ENCODE measurements around the gene RFK. TPM values are rescaled to one million over a fixed set of nuclear protein-coding genes. Genes with fewer than 3 reads are reported as not detected.
A peak's percentile ranks its signal among the peaks of the same experiment; 100 is the strongest.

Gene RFK
- total and polyA plus RNA-seq, 9 of the 15 experiments (the other 6 are each of a cell fraction or from before 2014, with no cell fraction given) = 3.8 to 51.1 (median 14.8) TPM

DNA sequence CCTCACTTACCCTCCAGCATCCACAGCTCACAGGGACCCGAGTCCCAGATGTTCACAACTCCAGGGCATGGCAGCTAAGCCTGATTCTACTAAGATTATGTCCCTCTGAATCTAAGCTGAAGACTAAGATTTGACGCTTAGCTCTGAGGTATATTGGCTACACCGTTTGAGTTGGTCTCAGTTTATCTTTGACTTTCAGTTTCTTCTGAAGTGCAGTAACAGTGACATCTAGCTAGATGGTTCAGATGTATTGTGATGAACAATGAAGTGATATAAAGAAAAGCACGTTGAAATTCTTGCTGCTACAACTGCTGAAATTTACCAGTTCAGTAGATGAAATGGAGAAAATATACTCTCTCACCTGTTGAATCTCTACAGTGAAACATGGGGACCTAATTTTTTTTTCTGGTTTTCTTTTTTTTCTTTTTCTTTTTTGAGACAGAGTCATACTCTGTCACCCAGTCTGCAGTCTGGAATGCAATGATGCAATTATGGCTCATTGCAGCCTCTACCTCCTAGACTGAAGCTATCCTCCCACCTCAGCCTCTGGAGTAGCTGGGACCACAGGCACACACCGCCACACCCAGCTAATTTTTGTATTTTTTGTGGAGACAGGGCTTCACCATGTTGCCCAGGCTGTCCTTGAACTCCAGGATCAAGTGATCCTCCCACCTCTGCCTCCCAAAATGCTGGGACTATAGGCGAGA lies 15.7 kb downstream of the RFK start:
- no peak overlapping the region for H3K9ac ChIP-seq (ENCODE audit: insufficient read depth in 1 of 2, low read depth in 2 of 2, low read length in 2 of 2)
- ChIA-PET POLR2A (interaction anchor here (0.7 to 3.5 kb wide), 5 partner anchors 8 to 344 kb away, joined by 3 to 12 read pairs (median 4); partner anchors contain the start of gene RFK), CTCF (ENCODE audit: low intra/inter-chr PET ratio) (no interaction called here)
- no peaks in the 10 kb centered on the region for H3K27me3 ChIP-seq (ENCODE audit: control insufficient read depth in 2 of 2, insufficient read depth in 2 of 2, low read length in 2 of 2)
- in situ Hi-C loops (cut with MboI) = no loop called here
- H3K9me3 ChIP-seq (replicated peaks; ENCODE audit: control insufficient read depth, insufficient read depth, low read depth, low read length) = no peaks in the 10 kb centered on the region
- no TSS peak for BruUV-seq (replicated peaks)
- DNase-seq (ENCODE audit: extremely low read depth in 1 of 4, low spot score in 3 of 4) (no peak), FAIRE-seq (no peak), ATAC-seq (no peak)
- no peak overlapping the region for H3K4me3 ChIP-seq
- H2AFZ ChIP-seq (ENCODE audit: low read depth, low read length) = no peak overlapping the region
- H4K20me1 ChIP-seq (replicated peaks; ENCODE audit: control insufficient read depth, insufficient read depth, low read length) = no peaks in the 10 kb centered on the region
- TF ChIP-seq CEBPG (CRISPR knock-in tag; IDR thresholded peaks at IDR 0.05) (no peak), CEBPG (tag; conservative IDR thresholded peaks at IDR 0.05 in 1 of 2, IDR thresholded peaks at IDR 0.05 in 1 of 2) (peak in 1 of 2 experiments; percentile 42; a peak in 1 of 4 replicates), TBL1XR1 (IDR thresholded peaks at IDR 0.05; ENCODE audit: low read length in 2 of 2) (no peak), HNRNPK (IDR thresholded peaks at IDR 0.05; ENCODE audit: low read depth, low read length, poor library complexity, severe bottlenecking) (no peak)
- TF ChIP-seq, protein P1, sequence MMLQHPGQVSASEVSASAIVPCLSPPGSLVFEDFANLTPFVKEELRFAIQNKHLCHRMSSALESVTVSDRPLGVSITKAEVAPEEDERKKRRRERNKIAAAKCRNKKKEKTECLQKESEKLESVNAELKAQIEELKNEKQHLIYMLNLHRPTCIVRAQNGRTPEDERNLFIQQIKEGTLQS (IDR thresholded peaks at IDR 0.05) = peak; percentile 78
- TF ChIP-seq, protein P1 (CRISPR knock-in tag; conservative IDR thresholded peaks at IDR 0.05) = no peak
- H3K4me2 ChIP-seq (ENCODE audit: insufficient read depth, low read length) = no peak overlapping the region
- 19% methylated on average over 5 of the region's 6 CpGs for WGBS (ENCODE audit: insufficient coverage, low coverage, missing lambda C conversion rate)
- H3K36me3 ChIP-seq (ENCODE audit: control insufficient read depth, insufficient read depth, low read length) = no peaks in the 10 kb centered on the region
- H3K9me1 ChIP-seq (ENCODE audit: control insufficient read depth, insufficient read depth, low read length) = no peaks in the 10 kb centered on the region
- H3K27ac ChIP-seq (ENCODE audit: extremely low read depth, low read depth, low read length) = no peak overlapping the region
- intact Hi-C loops (cut with micrococcal nuclease) = no loop called here
- peaks cover 0 to 6% of the 10 kb centered on the region in 2 experiments; a peak in 2 of 5 replicates for H3K4me1 ChIP-seq (replicated peaks in 1 of 2; ENCODE audit: control insufficient read depth in 2 of 2, insufficient read depth in 2 of 2, low read length in 2 of 2)
- no peaks in the 10 kb centered on the region for H3K79me2 ChIP-seq (ENCODE audit: control insufficient read depth, insufficient read depth, low read length)
